Uterus (tissue), 2 donors: ENCODE measurements around the gene METTL3.

ENCODE experiments used
- CTCF ChIP-seq, 4 experiments: fragments of 200-600 bp in 2 of 4; fragments of 450-650 bp in 2 of 4; sonication (generic) in 2 of 4; IDR thresholded peaks; one replicate each; pipeline ENCODE4 v1.5.1; 2016 to 2019; ENCODE audit warnings: antibody characterized with exemption in 4 of 4, mild to moderate bottlenecking in 2 of 4, moderate library complexity in 1 of 4
- POLR2A ChIP-seq, 2 donors: fragments of 450-650 bp; IDR thresholded peaks; one replicate each; pipeline ENCODE4 v1.6.1; 2016; ENCODE audit warnings: antibody characterized with exemption in 2 of 2, mild to moderate bottlenecking in 1 of 2, moderate library complexity in 1 of 2

GRCh38 chr14:21496453-21496852 is 14.7 kb downstream of the METTL3 start:
- TF ChIP-seq CTCF (IDR thresholded peaks at IDR 0.05) (no peak), POLR2A (IDR thresholded peaks at IDR 0.05) (no peak)
